Testis (tissue), 2 donors: ENCODE results near the gene BCAS3.

Experiments used
- CTCF ChIP-seq, 3 experiments: fragments of 450-650 bp in 2 of 3; fragments of 200-600 bp in 1 of 3; sonication (generic) in 1 of 3; IDR thresholded peaks; one replicate each; pipeline ENCODE4 v1.5.1; 2016 to 2019; ENCODE audit warnings: antibody characterized with exemption in 3 of 3, mild to moderate bottlenecking in 2 of 3, moderate library complexity in 1 of 3
- POLR2A ChIP-seq: fragments of 450-650 bp; IDR thresholded peaks from one replicate; pipeline ENCODE4 v1.6.1; 2017; ENCODE audit warnings: antibody characterized with exemption, mild to moderate bottlenecking, moderate library complexity

DNA sequence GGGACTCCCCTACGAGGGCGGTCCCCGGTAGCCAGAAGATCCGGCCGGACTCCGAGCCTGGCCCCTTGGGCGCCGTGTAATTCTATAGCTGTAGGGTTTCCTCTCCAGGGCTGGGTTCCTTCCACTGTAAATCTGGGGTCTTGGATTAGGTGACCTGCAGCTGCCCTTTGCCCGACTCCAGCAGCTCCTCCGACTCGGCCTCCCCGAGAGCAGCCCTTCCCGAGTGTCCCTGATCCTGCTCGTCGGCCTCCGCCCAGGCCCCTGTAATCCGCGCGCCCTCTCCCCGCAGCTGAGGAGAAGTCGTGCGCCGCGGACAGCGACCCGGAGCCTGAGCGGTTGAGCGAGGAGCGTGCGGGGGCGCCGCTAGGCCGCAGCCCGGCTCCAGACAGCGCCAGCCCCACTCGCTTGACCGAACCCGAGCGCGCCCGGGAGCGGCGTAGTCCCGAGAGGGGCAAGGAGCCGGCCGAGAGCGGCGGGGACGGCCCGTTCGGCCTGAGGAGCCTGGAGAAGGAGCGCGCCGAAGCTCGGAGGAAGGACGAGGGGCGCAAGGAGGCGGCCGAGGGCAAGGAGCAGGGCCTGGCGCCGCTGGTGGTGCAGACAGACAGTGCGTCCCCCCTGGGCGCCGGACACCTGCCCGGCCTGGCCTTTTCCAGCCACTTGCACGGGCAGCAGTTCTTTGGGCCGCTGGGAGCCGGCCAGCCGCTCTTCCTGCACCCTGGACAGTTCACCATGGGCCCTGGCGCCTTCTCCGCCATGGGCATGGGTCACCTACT, 727.4 kb downstream of the BCAS3 start:
- TF ChIP-seq POLR2A (no peak), CTCF (IDR thresholded peaks at IDR 0.05) (no peak)
